Kasumi-1 (cell line): ENCODE data around the gene PMM1.
"Not testable (repeated sequence)": the region's sequence is repeated elsewhere in the genome, so short reads cannot be mapped to it uniquely, and the experiment has no call there.

Experiments
- DNase-seq, 2 experiments: peaks; one replicate each; lab custom pipeline; 2025; lab: John Stamatoyannopoulos, UW

PMM1 gene

GRCh38 chr22:41596776-41597634 lies 7.4 kb upstream of the PMM1 start:
- DNase-seq = peak; percentile 34 to 50

DNA sequence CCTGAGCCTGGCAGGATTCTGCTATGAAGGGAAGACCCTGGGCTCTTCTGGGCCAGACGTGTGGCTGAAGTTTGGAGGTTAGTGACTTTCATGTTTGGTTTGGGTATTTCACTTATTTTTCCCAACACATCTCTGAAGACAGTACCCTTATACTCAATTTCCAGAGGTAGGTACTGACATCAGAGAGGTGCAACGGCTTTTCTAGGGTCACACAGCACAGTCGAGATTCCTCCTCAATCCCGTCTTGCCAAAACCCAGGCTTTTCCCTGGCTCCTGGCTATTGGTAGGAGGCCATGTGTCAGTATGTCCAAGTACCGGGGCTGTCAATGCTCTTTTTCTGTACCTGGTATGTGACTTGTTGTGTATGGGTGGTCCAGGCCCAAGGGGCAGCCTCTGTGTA lies 6.1 kb upstream of the PMM1 start:
- DNase-seq = no peak

DNA sequence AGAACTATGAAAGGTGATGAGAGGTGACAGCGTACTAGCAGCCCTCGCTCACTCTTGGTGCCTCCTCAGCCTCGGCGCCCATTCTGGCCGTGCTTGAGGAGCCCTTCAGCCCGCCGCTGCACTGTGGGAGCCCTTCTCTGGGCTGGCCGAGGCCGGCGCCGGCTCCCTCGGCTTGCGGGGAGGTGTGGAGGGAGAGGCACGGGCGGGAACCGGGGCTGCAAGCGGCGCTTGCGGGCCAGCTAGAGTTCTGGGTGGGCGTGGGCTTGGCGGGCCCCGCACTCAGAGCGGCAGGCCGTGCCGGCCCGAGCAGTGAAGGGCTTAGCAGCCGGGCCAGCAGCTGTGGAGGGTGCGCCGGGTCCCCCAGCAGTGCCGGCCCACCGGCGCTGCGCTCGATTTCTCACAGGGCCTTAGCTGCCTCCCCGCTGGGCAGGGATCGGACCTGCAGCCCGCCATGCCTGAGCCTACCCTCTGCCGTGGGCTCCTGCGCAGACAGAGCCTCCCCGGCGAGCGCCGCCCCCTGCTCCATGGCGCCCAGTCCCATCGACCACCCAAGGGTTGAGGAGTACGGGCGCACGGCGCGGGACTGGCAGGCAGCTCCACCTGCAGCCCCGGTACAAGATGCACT lies 3.8 kb upstream of the PMM1 start:
- not testable (repeated sequence) for DNase-seq

GRCh38 chr22:41587347-41587723 lies 2.3 kb downstream of the PMM1 start:
- DNase-seq = no peak

DNA sequence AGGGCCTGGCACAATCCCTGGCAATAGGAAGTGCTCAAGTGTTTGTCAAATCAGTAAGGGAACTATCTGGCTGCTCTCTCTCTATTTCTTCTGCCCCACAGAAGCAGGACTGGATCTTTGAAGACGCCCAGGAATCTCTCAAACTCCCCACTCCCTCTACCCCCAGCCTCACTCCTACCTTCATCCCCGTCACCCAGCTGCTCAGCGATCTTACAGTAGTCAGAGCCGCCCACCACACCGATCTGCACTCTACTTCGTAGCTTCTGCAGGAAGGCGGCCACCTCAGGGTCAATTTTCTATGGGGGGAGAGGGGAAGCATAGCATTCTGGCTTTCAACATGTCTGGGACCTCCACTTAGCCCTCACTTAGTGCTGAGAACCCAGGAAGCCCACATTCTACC lies 3.7 kb downstream of the PMM1 start:
- no peak for DNase-seq

DNA sequence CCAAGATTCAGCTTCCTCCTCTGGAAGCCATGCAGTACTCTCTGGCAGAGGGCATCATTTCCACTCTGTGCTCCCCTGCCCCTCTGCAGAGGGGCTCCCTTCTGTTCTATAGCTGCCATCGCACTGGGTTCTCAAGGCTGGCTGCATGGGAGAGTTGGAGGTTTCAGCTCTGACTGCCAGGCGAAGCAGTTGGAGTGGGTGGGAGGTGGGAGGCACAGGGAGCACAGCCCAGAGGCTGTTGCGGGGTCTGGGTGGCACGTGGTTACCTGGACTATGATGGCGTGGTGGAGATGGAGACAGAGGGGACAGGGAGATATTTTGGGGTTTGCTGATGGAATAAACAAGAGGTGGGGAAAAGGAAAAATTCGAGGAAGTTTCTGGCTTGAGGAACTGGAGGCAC lies 4.8 kb downstream of the PMM1 start:
- DNase-seq = no peak

GRCh38 chr22:41582694-41583093 lies 6.9 kb downstream of the PMM1 start:
- DNase-seq = no peak

DNA sequence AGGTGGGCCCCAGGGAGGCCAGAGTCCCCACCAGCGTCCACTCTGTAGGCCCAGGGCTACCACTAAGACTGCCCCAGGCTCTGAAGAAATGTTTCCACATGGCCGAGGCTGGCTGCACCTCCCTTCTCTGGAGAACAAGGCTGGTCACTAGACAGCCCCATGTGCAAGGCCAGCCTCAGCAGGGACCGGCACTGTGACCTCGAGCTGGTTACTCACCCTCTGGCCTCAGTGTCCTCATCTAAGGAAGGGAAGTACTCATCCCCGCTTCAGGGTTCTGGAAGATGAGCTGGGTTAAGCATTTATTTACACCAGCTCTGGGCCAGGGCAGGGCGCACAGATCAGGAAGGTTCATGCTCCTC lies 9.7 kb downstream of the PMM1 start:
- no peak for DNase-seq

DNA sequence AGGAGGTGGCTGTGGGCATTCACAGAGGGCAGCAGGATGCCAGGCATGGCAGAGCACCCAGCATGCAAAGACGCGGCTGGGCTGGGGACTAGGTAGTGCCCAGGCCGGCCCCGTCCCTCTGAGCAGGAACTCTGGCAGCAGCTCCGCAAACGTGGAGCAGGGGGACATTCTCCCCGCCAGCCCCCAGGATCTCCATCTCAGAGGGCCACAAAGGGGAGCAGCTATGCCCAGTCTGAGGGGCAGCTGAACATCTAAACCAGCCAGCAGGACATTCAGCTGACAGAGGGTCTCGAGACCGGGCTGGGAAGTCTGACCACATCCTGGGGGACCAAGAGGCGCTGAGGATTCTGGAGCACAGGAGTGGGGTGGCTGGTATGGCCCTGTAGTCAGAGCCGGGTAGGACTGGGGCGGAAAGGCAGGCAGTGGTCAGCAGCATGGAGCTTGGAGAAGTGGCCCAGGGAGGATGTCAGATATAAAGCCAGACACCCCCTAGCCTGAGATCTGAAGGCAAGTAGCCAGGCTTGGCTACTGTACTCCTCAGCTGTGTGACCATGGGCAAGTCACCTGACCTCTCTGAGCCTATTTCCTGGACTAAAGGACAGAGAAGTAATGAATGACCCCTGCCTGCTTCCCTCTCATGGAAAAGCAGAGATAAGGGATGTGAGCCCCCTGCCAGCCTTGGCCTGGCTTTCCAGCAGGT lies 10.2 kb downstream of the PMM1 start:
- DNase-seq = no peak

- no peak for DNase-seq
These were observed 10.8 kb downstream of the PMM1 start for GRCh38 chr22:41578818-41579217.

- DNase-seq = no peak
These were observed 11.5 kb downstream of the PMM1 start for GRCh38 chr22:41578114-41578513.

GRCh38 chr22:41576877-41577276 lies 12.8 kb downstream of the PMM1 start:
- peak; percentile 72 to 83 for DNase-seq

- DNase-seq = no peak
These were observed 14.1 kb downstream of the PMM1 start for GRCh38 chr22:41575533-41575932.

GRCh38 chr22:41574847-41575381 lies 14.7 kb downstream of the PMM1 start:
- DNase-seq = no peak

DNA sequence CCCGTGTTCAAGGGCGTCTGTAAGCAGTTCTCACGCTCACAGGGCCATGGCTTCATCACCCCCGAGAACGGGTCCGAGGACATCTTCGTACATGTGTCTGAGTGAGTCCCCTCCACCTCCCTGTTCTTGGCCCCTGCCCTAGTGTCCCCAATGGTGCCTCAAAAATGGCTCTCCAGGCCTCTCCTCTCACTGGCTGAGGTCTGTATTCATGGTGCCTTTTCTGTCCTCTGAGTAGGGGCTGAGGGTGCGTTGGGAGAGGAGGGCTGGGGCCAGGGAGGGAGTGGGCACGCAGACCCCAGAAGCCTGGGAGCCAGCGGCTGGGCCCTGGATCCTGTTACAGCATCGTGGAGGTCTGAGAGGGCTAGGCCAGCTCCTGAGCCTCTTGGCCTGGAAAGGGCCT lies 16.0 kb downstream of the PMM1 start:
- DNase-seq = no peak

- DNase-seq = not testable (repeated sequence)
These were observed 17.3 kb downstream of the PMM1 start for GRCh38 chr22:41572305-41572704.

DNA sequence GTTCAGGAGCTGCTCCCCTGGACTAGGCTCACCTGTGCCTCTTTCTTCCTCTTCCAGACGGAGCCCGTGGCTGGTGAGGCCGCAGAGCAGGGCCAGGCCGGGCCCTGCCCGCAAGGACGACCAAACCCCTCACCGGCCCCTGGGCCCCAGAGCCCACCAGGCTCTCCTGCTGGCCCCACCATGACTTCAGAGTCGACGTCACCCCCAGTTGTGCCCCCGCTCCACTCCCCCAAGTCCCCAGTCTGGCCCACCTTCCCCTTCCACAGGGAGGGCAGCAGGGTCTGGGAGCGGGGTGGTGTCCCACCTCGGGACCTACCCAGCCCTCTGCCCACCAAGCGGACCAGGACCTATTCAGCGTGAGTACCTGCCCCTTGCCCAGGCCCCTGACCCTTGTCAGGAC lies 17.9 kb downstream of the PMM1 start:
- no peak for DNase-seq

- no peak for DNase-seq
These were observed 19.4 kb downstream of the PMM1 start for GRCh38 chr22:41570221-41570620.

DNA sequence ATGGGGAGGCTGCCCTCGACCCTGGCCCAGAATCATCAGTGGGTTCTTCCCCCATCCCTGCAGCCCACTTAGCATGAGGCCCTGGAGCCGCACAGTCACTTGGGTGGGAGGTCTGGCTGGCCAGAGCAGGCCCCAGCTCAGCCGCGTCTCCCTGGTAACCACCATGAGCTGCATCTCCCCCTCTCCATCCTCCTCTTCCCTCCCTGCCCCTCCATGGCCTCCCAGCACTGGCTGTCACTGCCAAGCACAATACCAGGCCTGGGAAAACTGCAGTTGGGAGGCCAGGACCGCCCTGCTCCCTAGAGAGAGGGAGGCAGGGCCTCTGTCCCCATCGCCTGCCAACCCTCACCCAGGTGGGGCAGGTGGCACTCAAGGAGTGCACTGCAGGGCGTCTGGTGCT lies 20.8 kb downstream of the PMM1 start:
- no peak for DNase-seq

DNA sequence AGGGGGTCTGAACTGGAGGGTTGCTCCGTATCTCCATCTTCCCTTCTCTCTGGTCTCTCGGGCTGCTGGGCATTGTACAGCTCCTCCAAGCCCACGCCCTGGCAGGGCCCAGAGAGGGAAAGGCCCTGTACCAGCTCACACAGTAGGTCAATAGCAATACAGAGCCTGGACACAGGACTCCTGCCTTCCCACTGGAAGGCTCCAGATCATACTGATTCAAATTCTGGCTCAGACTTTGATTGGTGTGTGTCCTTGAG lies 22.2 kb downstream of the PMM1 start:
- DNase-seq = no peak

- peak in 1 of 2 experiments; percentile 7 for DNase-seq
These were observed 24.1 kb downstream of the PMM1 start for GRCh38 chr22:41565403-41566054.

DNA sequence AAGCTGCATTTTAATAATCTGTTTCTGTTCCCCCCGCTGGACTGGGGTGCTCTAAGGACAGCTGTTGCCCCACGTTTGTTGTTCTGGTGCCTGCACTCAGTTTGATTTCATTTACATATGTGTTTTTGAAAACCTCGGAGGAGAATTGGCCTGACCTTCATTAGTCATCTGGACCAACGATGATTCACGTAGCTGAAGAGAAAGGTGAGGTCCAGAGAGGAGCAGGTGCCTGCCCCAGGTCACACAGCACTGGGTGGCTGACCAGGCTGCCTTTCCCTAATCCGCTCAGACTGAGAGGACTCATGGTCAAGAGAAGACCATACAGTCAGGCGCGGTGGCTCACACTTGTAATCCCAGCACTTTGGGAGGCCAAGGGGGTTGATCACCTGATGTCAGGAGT lies 25.1 kb downstream of the PMM1 start:
- DNase-seq = no peak
